ENCODE data around the gene BICD1.

DNA sequence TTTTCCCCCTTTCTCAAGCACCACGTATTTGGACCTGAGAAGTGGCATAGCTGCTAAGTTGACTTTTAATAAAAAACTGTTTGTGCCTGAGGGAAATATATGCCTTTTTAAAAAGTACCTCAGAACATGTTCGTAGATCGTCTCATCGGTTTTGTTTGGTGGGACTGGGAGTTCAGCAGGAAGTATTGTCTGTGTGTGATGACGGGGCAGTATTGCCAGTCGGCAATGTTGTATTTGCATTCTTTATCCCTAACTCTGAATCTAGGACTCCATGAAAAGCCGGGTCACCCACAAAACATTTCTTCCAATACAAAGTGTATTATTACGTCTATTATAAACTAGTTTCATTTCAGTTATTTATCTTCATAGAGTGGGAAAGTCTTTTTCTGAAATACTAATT lies 273.0 kb downstream of the BICD1 start:
- TF ChIP-seq CTCF (conservative IDR thresholded peaks at IDR 0.05), result no peak
- TF ChIP-seq EZH2 (IDR thresholded peaks at IDR 0.05; ENCODE audit: low read depth), result no peak

All from PC-9 (cell line).